HCT116 (cell line): ENCODE results near the gene UGT1A3. TPM values are rescaled to one million over a fixed set of nuclear protein-coding genes. Genes with fewer than 3 reads are reported as not detected.

Experiments used
- ATAC-seq: fragments of 200-7000 bp; cut with Tn5 transposase; 2 replicates; pipeline ENCODE4 v1.9.1; 2020; ENCODE audit warnings: mild to moderate bottlenecking, moderate library complexity
- BruUV-seq: library from RNA; stranded (reverse); fragments of 400-500 nt; replicated peaks from 2 replicates; lab custom pipeline; 2021; lab: Mats Ljungman, UMichigan
- CTCF ChIA-PET: fragments of 300-600 bp; sonication (Branson Sonifier 250); formaldehyde crosslinking; loops from one replicate; lab custom pipeline; 2021; ENCODE audit warnings: antibody characterized with exemption; lab: Charles Lee
- POLR2A ChIA-PET: fragments of 300-600, 350-600 bp; sonication (Branson Sonifier 250); formaldehyde crosslinking; loops from one replicate; lab custom pipeline; 2021; ENCODE audit warnings: antibody characterized with exemption; lab: Charles Lee
- RAD21 ChIA-PET, 2 experiments: fragments of 300-600 bp; sonication (Branson Sonifier 250); formaldehyde crosslinking; loops; one replicate each; lab custom pipeline; 2023; ENCODE audit warnings: low total read pairs in 2 of 2; ENCODE audit not compliant: uncharacterized antibody in 2 of 2, unreplicated experiment in 2 of 2, low non-redundant PET in 1 of 2; lab: Charles Lee
- DNase-seq: peaks from one replicate; pipeline ENCODE4 v3.0.0-alpha.2; 2010; ENCODE audit warnings: low read depth, low spot score
- H2AFZ ChIP-seq: fragments of 200-600 bp; shearing (Covaris generic), sonication (generic); 2 replicates; pipeline ENCODE4 v1.6.1; 2017; ENCODE audit warnings: low read depth, mixed run types, mixed read lengths, antibody characterized with exemption, low read length; ENCODE audit not compliant: poor library complexity, severe bottlenecking
- H3K27ac ChIP-seq: 2 replicates; pipeline ENCODE4 v1.5.1; 2012; ENCODE audit warnings: low read depth, low read length
- H3K27me3 ChIP-seq: fragments of 200-600 bp; sonication (generic); 2 replicates; pipeline ENCODE4 v1.6.1; 2016; ENCODE audit warnings: mixed run types, low read length, mixed read lengths; ENCODE audit not compliant: insufficient read depth
- H3K36me3 ChIP-seq, 2 experiments: fragments of 200-500 bp in 1 of 2; fragments of 200-600 bp in 1 of 2; sonication (Bioruptor generic) in 1 of 2; sonication (generic) in 1 of 2; 2 replicates each; pipeline versions ENCODE4 v1.5.1 to v1.6.1; 2014 to 2016; ENCODE audit warnings: low read length in 2 of 2, inconsistent platforms in 1 of 2, mixed read lengths in 1 of 2, mixed run types in 1 of 2; ENCODE audit not compliant: insufficient read depth in 2 of 2, control insufficient read depth in 1 of 2
- H3K4me1 ChIP-seq, 2 experiments: fragments of 200-600 bp in 1 of 2; sonication (generic) in 1 of 2; 2 replicates each; pipeline versions ENCODE4 v1.5.1 to v1.6.1; 2012 to 2017; ENCODE audit warnings: low read length in 2 of 2, inconsistent platforms in 1 of 2, mild to moderate bottlenecking in 1 of 2, mixed read lengths in 1 of 2, mixed run types in 1 of 2, moderate library complexity in 1 of 2; ENCODE audit not compliant: insufficient read depth in 2 of 2, control insufficient read depth in 1 of 2
- H3K4me2 ChIP-seq: fragments of 200-600 bp; sonication (generic); 2 replicates; pipeline ENCODE4 v1.6.1; 2017; ENCODE audit warnings: mixed run types, low read length, mixed read lengths
- H3K4me3 ChIP-seq, 2 experiments: fragments of 200-600 bp in 1 of 2; sonication (generic) in 1 of 2; replicated peaks in 1 of 2; 2 replicates each; pipeline ENCODE4 v1.5.1; 2011 to 2016; ENCODE audit warnings: low read length in 2 of 2, control low read depth in 1 of 2, low read depth in 1 of 2, mild to moderate bottlenecking in 1 of 2, mixed read lengths in 1 of 2, mixed run types in 1 of 2
- H3K79me2 ChIP-seq: fragments of 200-600 bp; sonication (generic); 2 replicates; pipeline ENCODE4 v1.6.1; 2017; ENCODE audit warnings: mild to moderate bottlenecking, mixed run types, low read length, moderate library complexity, mixed read lengths; ENCODE audit not compliant: insufficient read depth
- H3K9ac ChIP-seq: fragments of 200-600 bp; sonication (generic); 2 replicates; pipeline ENCODE4 v1.6.1; 2016; ENCODE audit warnings: low read length, mixed read lengths
- H3K9me2 ChIP-seq: fragments of 200-600 bp; sonication (generic), shearing (Covaris generic); 2 replicates; pipeline ENCODE4 v1.6.1; 2017; ENCODE audit warnings: mixed run types, mild to moderate bottlenecking, moderate library complexity; ENCODE audit not compliant: insufficient read depth
- H3K9me3 ChIP-seq, 2 experiments: fragments of 200-500 bp in 1 of 2; fragments of 200-600 bp in 1 of 2; sonication (Bioruptor generic) in 1 of 2; sonication (generic) in 1 of 2; 2 replicates each; pipeline ENCODE4 v1.6.1; 2014 to 2017; ENCODE audit warnings: low read length in 2 of 2, mixed read lengths in 2 of 2, inconsistent platforms in 1 of 2, low read depth in 1 of 2, mild to moderate bottlenecking in 1 of 2, mixed run types in 1 of 2, moderate library complexity in 1 of 2; ENCODE audit not compliant: control insufficient read depth in 1 of 2, insufficient read depth in 1 of 2
- H4K20me1 ChIP-seq: fragments of 200-600 bp; sonication (generic), shearing (Covaris generic); 2 replicates; pipeline ENCODE4 v1.6.1; 2017; ENCODE audit warnings: mixed run types, mild to moderate bottlenecking, moderate library complexity; ENCODE audit not compliant: insufficient read depth
- CEBPB ChIP-seq: IDR thresholded peaks from 2 replicates; pipeline ENCODE4 v1.6.1; 2012; ENCODE audit warnings: low read depth
- CTCF ChIP-seq, 3 experiments: fragments of 200-600 bp in 1 of 3; sonication (generic) in 1 of 3; IDR thresholded peaks in 2 of 3; conservative IDR thresholded peaks in 1 of 3; 2 replicates each; pipeline ENCODE4 v1.5.1; 2012 to 2017; ENCODE audit warnings: low read depth in 2 of 3, low read length in 2 of 3, antibody characterized with exemption in 1 of 3, borderline replicate concordance in 1 of 3, control low read depth in 1 of 3, mild to moderate bottlenecking in 1 of 3, mixed read lengths in 1 of 3, mixed run types in 1 of 3, moderate library complexity in 1 of 3; ENCODE audit not compliant: insufficient read depth in 1 of 3
- EZH2phosphoT487 ChIP-seq: fragments of 200-600 bp; IDR thresholded peaks from 2 replicates; pipeline ENCODE4 v1.6.1; 2018; ENCODE audit warnings: antibody characterized with exemption, borderline replicate concordance
- FOSL1 ChIP-seq: IDR thresholded peaks from 2 replicates; pipeline ENCODE4 v1.6.1; 2012; ENCODE audit warnings: low read depth
- JUND ChIP-seq: IDR thresholded peaks from 2 replicates; pipeline ENCODE4 v1.6.1; 2012
- MAX ChIP-seq: IDR thresholded peaks from 2 replicates; pipeline ENCODE4 v1.6.1; 2012
- POLR2A ChIP-seq: IDR thresholded peaks from 2 replicates; pipeline ENCODE4 v1.7.0; 2011; ENCODE audit warnings: borderline replicate concordance; ENCODE audit not compliant: insufficient read depth, insufficient read length; ENCODE audit errors: extremely low read depth
- REST ChIP-seq: IDR thresholded peaks from 2 replicates; pipeline ENCODE4 v1.6.1; 2012; ENCODE audit warnings: low read depth
- SIN3A ChIP-seq: IDR thresholded peaks from 2 replicates; pipeline ENCODE4 v1.6.1; 2012; ENCODE audit warnings: low read depth
- SRF ChIP-seq: IDR thresholded peaks from 2 replicates; pipeline ENCODE4 v1.6.1; 2012; ENCODE audit warnings: low read depth
- TCF7L2 ChIP-seq: IDR thresholded peaks from 2 replicates; pipeline ENCODE4 v1.7.0; 2011; ENCODE audit warnings: borderline replicate concordance, inconsistent platforms; ENCODE audit not compliant: insufficient read depth, insufficient read length; ENCODE audit errors: extremely low read depth
- YY1 ChIP-seq: IDR thresholded peaks from 2 replicates; pipeline ENCODE4 v1.6.1; 2011; ENCODE audit warnings: low read length, low read depth, moderate library complexity, mild to moderate bottlenecking; ENCODE audit not compliant: insufficient replicate concordance; ENCODE audit errors: extremely low read depth
- ZBTB33 ChIP-seq: IDR thresholded peaks from 2 replicates; pipeline ENCODE4 v1.6.1; 2011; ENCODE audit warnings: mild to moderate bottlenecking, low read length, moderate library complexity; ENCODE audit not compliant: insufficient replicate concordance; ENCODE audit errors: extremely low read depth
- intact Hi-C: fragments of 100-400 bp; cut with micrococcal nuclease; formaldehyde crosslinking; loops from 2 replicates; pipeline ENCODE4 v1.10.0; 2022
- total RNA-seq: library from RNA; stranded (reverse); gene quantifications from one replicate; pipeline ENCODE4 v1.2.1, GENCODE V29; 2021; ENCODE audit not compliant: unreplicated experiment

Gene UGT1A3
- total RNA-seq, 1 experiment from 2014 or later, result not detected

- no TSS peak for BruUV-seq
- H3K9me2 ChIP-seq, result no peaks in the 10 kb centered on the region
- ChIA-PET CTCF (no interaction called here), RAD21 (no interaction called here)
- no peak overlapping the region for H3K9ac ChIP-seq
- H4K20me1 ChIP-seq, result no peaks in the 10 kb centered on the region
- no peaks in the 10 kb centered on the region for H3K27me3 ChIP-seq
- no peak overlapping the region for H3K4me3 ChIP-seq
- TF ChIP-seq SRF (no peak), EZH2phosphoT487 (no peak), MAX (no peak), CEBPB (no peak), POLR2A (no peak), ZBTB33 (no peak), REST (no peak), TCF7L2 (no peak), FOSL1 (no peak), YY1 (no peak), JUND (no peak), CTCF (IDR thresholded peaks at IDR 0.05 in 2 of 3, conservative IDR thresholded peaks at IDR 0.05 in 1 of 3; ENCODE audit: borderline replicate concordance in 1 of 3, insufficient read depth in 1 of 3, low read depth in 2 of 3, low read length in 2 of 3) (no peak), SIN3A (no peak)
- TF ChIP-seq, all 23 proteins: peak for 0
- no peak for ATAC-seq
- H3K4me2 ChIP-seq, result no peak overlapping the region
- intact Hi-C loops, result no loop called here
- H2AFZ ChIP-seq, result no peak overlapping the region
- no peaks in the 10 kb centered on the region for H3K4me1 ChIP-seq
- no peaks in the 10 kb centered on the region for H3K9me3 ChIP-seq
- no peak for DNase-seq
- H3K27ac ChIP-seq, result no peak overlapping the region
- no peaks in the 10 kb centered on the region for H3K79me2 ChIP-seq
- no peaks in the 10 kb centered on the region for H3K36me3 ChIP-seq
- POLR2A ChIA-PET, result no interaction called here
Observed at GRCh38 chr2:233707940-233708644, 20.8 kb upstream of the UGT1A3 start.
